ENCODE measurements around the gene TLX2. TPM values are rescaled to one million over a fixed set of nuclear protein-coding genes. Genes with fewer than 3 reads are reported as not detected.

Gene TLX2
- total RNA-seq, 1 experiment from 2014 or later = 3.1 TPM

DNA sequence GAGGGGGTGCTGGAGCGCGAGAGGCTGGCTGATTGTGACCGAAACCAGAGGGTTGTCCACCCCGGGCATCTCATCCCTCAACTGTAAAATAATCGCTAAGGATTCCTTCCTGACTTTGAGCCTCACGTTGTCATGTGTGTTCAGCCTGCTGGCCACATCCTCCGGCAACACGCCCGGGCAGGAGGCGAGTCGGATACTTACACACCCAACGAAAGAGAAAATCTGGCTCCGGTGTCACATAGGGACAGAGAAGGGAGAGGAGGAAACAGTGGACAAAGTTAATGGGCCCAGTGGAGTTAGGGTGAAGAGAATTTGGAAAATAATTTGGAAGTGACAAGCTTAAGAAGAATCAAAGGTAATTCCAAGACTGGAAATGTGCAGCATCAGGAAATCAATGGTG lies 2.4 kb downstream of the TLX2 start:
- H3K79me2 ChIP-seq (ENCODE audit: low read length) = no peaks in the 10 kb centered on the region
- TF ChIP-seq, protein P1, sequence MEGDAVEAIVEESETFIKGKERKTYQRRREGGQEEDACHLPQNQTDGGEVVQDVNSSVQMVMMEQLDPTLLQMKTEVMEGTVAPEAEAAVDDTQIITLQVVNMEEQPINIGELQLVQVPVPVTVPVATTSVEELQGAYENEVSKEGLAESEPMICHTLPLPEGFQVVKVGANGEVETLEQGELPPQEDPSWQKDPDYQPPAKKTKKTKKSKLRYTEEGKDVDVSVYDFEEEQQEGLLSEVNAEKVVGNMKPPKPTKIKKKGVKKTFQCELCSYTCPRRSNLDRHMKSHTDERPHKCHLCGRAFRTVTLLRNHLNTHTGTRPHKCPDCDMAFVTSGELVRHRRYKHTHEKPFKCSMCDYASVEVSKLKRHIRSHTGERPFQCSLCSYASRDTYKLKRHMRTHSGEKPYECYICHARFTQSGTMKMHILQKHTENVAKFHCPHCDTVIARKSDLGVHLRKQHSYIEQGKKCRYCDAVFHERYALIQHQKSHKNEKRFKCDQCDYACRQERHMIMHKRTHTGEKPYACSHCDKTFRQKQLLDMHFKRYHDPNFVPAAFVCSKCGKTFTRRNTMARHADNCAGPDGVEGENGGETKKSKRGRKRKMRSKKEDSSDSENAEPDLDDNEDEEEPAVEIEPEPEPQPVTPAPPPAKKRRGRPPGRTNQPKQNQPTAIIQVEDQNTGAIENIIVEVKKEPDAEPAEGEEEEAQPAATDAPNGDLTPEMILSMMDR (conservative IDR thresholded peaks at IDR 0.05; ENCODE audit: low read depth, low read length) = no peak
- TF ChIP-seq EZH2phosphoT487 (IDR thresholded peaks at IDR 0.05; ENCODE audit: borderline replicate concordance, low read length) = no peak
- TF ChIP-seq EZH2 (IDR thresholded peaks at IDR 0.05; ENCODE audit: low read length, unreplicated experiment) = no peak
- H3K4me2 ChIP-seq (ENCODE audit: low read length) = no peak overlapping the region
- H3K27me3 ChIP-seq (ENCODE audit: low read length) = no peaks in the 10 kb centered on the region
- POLR2A ChIA-PET (ENCODE audit: unreplicated experiment) = no interaction called here
- H3K4me1 ChIP-seq (ENCODE audit: insufficient read depth, low read length) = 0 out of 2 replicates have a peak, but pooled peaks cover 3% of the 10 kb centered on the region
- no peaks in the 10 kb centered on the region for H4K20me1 ChIP-seq (ENCODE audit: low read length)
- no peak overlapping the region for H2AFZ ChIP-seq (ENCODE audit: low read length)
- H3K9ac ChIP-seq (ENCODE audit: low read length) = no peak overlapping the region
- no peak for DNase-seq
- no peak for ATAC-seq
- H3K27ac ChIP-seq (ENCODE audit: low read length) = no peak overlapping the region
- no peaks in the 10 kb centered on the region for H3K9me3 ChIP-seq (ENCODE audit: low read length)
- intact Hi-C loops (cut with micrococcal nuclease) = no loop called here
- no peaks in the 10 kb centered on the region for H3F3A ChIP-seq (ENCODE audit: low read length, unreplicated experiment)
- no TSS peak for BruUV-seq (replicated peaks)
- H3K4me3 ChIP-seq (ENCODE audit: low read length) = no peak overlapping the region
- no peaks in the 10 kb centered on the region for H3K9me2 ChIP-seq (replicated peaks; ENCODE audit: low read length)
- CTCF ChIA-PET = no interaction called here
- no peaks in the 10 kb centered on the region for H3K36me3 ChIP-seq (ENCODE audit: low read depth, low read length)

DNA sequence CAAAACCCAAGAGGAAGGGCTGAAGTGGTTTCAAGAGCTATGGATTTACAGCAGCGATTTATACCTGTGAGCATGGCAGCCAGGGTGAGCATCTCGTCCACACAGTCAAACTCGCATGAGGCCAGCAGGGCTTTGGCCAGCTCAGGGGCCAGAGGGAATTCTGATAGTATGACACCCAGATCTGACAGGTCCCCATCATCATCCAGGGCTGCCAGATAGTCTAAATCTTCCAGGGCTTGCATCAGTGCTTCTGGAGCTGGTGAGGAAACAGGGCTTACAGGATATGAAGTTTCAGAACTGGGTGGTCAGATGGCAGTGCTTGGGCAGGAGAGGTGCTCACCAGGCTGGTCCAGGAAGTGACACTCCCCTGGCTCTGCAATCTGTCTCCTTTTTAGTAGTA lies 8.3 kb downstream of the TLX2 start:
- no peaks in the 10 kb centered on the region for H3F3A ChIP-seq (ENCODE audit: low read length, unreplicated experiment)
- peaks cover 20% of the 10 kb centered on the region for H3K36me3 ChIP-seq (ENCODE audit: low read depth, low read length)
- DNase-seq = no peak
- H4K20me1 ChIP-seq (ENCODE audit: low read length) = no peaks in the 10 kb centered on the region
- H2AFZ ChIP-seq (ENCODE audit: low read length) = no peak overlapping the region
- ChIA-PET POLR2A (ENCODE audit: unreplicated experiment) (no interaction called here), CTCF (no interaction called here)
- H3K79me2 ChIP-seq (ENCODE audit: low read length) = peaks cover 4% of the 10 kb centered on the region
- no peak for ATAC-seq
- BruUV-seq (replicated peaks) = no TSS peak
- H3K27ac ChIP-seq (ENCODE audit: low read length) = no peak overlapping the region
- no peaks in the 10 kb centered on the region for H3K27me3 ChIP-seq (ENCODE audit: low read length)
- H3K4me2 ChIP-seq (ENCODE audit: low read length) = no peak overlapping the region
- no peaks in the 10 kb centered on the region for H3K9me2 ChIP-seq (replicated peaks; ENCODE audit: low read length)
- intact Hi-C loops (cut with micrococcal nuclease) = no loop called here
- H3K4me3 ChIP-seq (ENCODE audit: low read length) = no peak overlapping the region
- TF ChIP-seq, protein P1 (conservative IDR thresholded peaks at IDR 0.05; ENCODE audit: low read depth, low read length) = no peak
- no peak for TF ChIP-seq EZH2 (IDR thresholded peaks at IDR 0.05; ENCODE audit: low read length, unreplicated experiment)
- no peak for TF ChIP-seq EZH2phosphoT487 (IDR thresholded peaks at IDR 0.05; ENCODE audit: borderline replicate concordance, low read length)
- no peak overlapping the region for H3K9ac ChIP-seq (ENCODE audit: low read length)
- no peaks in the 10 kb centered on the region for H3K9me3 ChIP-seq (ENCODE audit: low read length)
- no peaks in the 10 kb centered on the region for H3K4me1 ChIP-seq (ENCODE audit: insufficient read depth, low read length)

- intact Hi-C loops (cut with micrococcal nuclease) = no loop called here
- Histone ChIP-seq H3K9me3 (ENCODE audit: low read length) (no peaks in the 10 kb centered on the region), H3K79me2 (ENCODE audit: low read length) (peaks cover 19% of the 10 kb centered on the region), H3K36me3 (ENCODE audit: low read depth, low read length) (peaks cover 26% of the 10 kb centered on the region), H3K4me2 (ENCODE audit: low read length) (no peak overlapping the region), H4K20me1 (ENCODE audit: low read length) (0 out of 2 replicates have a peak, but pooled peaks cover 7% of the 10 kb centered on the region), H3K27me3 (ENCODE audit: low read length) (no peaks in the 10 kb centered on the region), H2AFZ (ENCODE audit: low read length) (no peak overlapping the region), H3K4me3 (ENCODE audit: low read length) (no peak overlapping the region), H3F3A (ENCODE audit: low read length, unreplicated experiment) (no peaks in the 10 kb centered on the region), H3K9ac (ENCODE audit: low read length) (no peak overlapping the region), H3K4me1 (ENCODE audit: insufficient read depth, low read length) (peaks cover 12% of the 10 kb centered on the region), H3K27ac (ENCODE audit: low read length) (no peak overlapping the region), H3K9me2 (replicated peaks; ENCODE audit: low read length) (no peaks in the 10 kb centered on the region)
- ChIA-PET POLR2A (ENCODE audit: unreplicated experiment) (no interaction called here), CTCF (no interaction called here)
- no TSS peak for BruUV-seq (replicated peaks)
- TF ChIP-seq EZH2phosphoT487 (IDR thresholded peaks at IDR 0.05; ENCODE audit: borderline replicate concordance, low read length) (no peak), EZH2 (IDR thresholded peaks at IDR 0.05; ENCODE audit: low read length, unreplicated experiment) (no peak)
- TF ChIP-seq, protein P1 (conservative IDR thresholded peaks at IDR 0.05; ENCODE audit: low read depth, low read length) = no peak
- ATAC-seq = no peak
- DNase-seq = no peak
These were observed 9.8 kb downstream of the TLX2 start for GRCh38 chr2:74524005-74524404.
